ENCODE results near the gene B3GALT6.

B3GALT6 gene

GRCh38 chr1:1267488-1268283 is 35.6 kb downstream of the B3GALT6 start:
- FAIRE-seq, result no peak

DNA sequence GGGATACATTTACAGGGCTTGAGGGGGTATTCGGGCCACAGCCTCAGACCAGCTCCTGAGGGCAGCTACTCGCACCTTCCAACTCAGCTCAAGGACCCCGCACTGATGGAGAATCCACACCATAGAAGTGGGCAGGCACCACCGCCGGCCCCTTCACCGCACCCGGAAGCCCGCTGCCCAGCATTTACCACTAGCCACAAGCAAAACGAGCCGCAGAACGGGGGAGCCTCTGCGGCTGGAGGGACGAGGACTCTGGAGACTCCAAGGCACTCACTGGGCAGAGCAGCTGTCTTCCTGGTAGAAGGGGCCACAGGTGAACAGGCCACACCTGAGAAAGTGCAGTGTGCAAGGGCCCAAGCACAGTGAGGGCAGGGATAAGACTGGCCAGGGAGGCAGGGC is 36.2 kb downstream of the B3GALT6 start:
- FAIRE-seq, result no peak

GRCh38 chr1:1270813-1271212 is 38.8 kb downstream of the B3GALT6 start:
- no peak for FAIRE-seq

DNA sequence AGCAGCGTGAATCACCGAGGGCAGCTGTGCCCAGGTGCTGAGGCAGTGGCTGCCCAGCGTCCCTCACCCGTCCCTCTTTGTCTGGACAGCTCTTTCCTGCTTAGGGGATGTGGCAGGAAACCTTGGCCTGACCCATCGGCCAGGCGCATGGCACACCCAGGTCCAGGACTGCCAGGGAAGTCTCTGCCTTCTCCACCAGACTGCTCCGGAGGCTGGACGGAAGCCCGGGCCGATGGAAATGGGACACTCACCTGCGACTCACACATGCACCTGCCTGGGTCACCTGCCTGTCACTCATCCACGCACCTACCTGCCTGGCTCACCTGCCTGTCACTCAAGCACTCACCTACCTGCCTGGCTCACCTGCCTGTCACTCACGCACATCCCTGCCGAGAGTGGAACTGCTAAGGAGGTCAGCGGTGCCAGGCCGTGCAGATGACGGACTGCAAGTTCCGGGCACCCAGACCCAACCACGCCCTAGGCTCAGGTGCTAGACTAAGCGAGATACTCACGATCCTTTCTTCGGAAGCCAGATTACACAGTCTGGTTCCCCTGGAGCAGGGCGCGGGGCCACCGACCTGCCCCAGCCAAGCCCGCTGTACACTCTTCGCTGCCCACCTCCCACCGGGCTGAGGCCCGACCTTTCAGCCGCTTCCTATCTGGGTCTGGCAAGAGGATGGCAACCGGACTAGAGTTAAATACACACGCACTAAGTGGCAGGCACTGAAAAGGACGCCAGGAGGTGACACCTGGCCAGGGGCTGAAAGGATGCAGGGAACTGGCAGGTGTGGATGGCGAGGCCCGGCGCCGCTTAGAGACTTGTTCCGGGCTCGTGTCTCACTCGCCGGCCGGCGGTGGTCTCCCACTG is 40.5 kb downstream of the B3GALT6 start:
- FAIRE-seq, result no peak

DNA sequence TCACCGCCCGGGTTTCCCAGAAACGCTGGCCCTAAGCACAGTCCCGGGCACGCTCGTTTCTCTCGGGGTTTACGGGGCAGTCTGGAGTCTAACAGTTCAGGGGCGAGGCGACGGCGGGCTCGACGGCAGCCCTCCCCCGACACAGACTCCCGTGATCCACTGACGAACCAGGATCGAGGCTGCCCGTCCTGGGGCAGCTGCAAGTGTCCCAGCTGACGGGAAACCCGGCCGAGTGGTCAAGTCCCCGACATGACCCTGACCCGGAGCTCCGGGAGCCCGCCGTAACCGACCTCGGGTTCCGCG is 41.1 kb downstream of the B3GALT6 start:
- no peak for FAIRE-seq

DNA sequence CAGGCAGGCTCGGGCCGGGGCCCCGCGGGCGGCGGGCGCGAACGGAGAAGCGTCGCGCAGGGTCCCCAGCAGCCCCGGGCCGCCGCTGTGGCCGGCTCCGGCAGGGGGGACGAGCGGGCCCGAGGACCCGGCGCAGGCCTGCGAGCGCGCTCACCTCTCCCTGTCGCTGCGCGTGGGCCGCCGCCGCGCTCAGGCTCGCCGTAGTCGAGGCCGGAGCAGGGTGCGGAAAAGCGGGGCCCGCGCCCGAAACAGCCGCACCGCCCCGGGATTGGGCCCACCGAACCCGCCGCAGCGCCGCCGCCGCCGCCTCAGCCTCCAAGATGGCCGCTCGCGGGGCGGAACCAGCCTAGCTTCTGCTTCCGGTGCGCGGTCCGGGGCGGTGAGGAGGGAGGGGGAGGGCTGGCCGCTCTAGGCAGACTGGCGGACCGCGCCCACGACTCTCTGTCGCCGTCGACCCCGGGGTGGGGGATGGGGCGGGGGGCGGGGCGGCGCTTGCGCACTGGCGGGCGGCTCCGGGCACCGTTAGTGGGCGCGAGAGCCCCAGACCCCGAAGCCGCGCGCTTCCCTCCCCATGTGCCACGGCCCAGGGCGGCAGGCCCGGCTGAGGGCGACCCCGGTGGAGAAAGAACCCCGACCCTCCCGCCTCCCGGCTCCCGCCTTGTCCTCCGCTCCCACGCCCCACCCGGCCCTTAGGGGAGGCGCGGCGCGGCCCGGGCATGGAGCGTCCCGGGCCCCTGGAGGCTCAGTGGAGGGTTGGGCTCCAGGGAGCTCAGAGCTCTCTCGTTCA is 41.7 kb downstream of the B3GALT6 start, which contains the start of gene UBE2J2:
Gene UBE2J2, minus strand, starts transcription at position 343 of the 787 bp plus-strand sequence. CDS start 5,862 bp downstream, outside the sequence.
- no peak for FAIRE-seq

GRCh38 chr1:1274299-1274930 is 42.4 kb downstream of the B3GALT6 start:
- FAIRE-seq, result no peak

DNA sequence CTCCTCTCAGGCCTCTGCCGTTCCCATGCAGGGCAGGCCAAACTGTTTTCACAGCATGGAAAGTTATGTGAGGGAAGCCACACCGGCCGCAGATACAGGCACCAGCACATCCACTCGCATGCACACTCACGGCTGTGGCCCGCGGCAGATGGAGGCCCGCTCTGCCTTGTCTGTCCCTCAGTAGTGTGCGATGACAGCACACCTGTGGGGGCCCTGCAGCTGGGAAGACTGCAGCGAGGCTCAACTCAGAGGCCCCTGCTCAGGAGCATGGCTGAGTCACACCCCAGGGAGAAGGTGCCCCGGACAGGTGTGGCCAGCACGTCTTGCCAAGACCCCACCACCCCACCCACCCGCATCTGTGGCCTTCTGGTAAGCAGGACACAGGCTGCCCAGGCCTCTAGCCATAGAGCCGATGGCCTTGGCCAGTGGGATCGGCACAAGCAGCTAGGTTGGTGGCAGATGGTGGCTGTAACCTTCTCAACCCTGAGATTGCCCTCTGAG is 42.9 kb downstream of the B3GALT6 start:
- FAIRE-seq, result no peak

GRCh38 chr1:1275836-1276235 is 43.8 kb downstream of the B3GALT6 start:
- no peak for FAIRE-seq

- FAIRE-seq, result no peak
Measured at GRCh38 chr1:1278620-1279019, 46.6 kb downstream of the B3GALT6 start.

- FAIRE-seq, result no peak
Measured at GRCh38 chr1:1279028-1279427, 47.0 kb downstream of the B3GALT6 start.

DNA sequence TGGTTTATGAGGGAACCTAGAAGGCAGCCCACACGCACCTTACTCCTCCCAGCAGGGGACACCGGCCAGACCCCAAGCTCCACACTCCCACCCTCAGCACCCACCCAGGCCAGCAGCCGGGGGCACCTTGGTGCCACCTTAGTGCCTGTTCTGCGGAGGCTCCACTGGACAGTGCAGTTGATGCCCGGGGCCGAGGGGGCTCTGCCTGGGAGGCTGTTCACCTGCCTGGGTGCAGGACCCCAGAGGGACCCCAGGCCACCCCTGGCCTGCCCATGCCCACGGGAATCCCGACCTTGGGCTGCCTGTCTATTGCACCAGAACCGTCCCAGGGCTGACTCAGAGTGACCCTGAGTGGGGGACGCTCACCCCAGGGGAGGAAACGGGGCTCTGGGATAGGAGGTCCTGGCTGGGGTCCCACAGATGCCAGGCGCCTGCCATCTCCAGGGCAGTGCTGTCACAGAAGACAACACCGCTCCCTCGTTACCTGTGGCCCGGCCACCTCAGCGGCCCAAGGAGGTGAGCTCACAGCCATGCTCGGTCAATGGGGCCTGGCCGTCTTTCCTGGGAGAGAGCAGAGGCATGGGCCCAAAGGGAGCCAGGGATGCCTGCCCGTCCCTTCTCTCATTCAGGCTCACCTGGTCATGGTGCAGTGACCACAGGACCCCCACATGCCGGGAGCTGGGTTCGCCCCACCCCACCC is 48.9 kb downstream of the B3GALT6 start:
- FAIRE-seq, result no peak

DNA sequence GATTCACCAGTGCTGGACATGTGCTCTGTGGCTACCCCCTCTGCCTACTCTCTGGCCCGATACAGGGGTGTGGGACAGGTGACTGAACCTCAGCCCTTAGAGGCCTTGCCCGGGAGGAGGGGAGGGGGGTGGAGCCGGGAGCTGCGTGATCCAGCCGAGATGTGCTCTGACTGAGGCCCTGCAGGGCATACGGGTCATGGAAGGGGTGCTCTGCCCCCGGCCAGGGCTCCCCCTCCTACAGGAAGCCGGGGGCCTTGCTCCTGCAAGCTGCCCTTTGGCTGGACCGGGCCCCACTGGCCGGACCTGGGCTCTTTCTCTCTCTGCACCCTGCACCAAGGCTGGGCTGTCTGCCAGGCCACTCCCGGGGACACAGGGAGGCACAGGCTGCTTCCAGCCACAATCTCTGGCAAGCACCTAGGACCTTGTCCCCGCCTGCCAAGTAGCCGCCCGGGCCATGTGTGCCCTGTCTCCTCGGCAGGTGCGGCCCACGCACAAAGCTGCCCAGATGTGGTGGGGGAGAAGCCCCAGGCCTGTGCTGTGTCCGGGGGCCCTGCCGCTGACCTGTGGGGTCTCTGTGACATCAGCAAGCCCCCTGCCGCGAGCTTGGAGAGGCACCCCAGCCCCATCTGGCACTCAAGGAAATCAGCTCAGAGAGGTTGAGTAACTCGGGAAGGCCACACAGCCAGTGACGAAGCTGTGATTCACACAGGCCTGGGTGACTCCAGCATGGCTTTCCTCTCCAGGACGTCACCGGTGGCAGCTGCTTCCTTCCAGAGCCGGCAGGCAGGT is 49.7 kb downstream of the B3GALT6 start:
- no peak for FAIRE-seq

DNA sequence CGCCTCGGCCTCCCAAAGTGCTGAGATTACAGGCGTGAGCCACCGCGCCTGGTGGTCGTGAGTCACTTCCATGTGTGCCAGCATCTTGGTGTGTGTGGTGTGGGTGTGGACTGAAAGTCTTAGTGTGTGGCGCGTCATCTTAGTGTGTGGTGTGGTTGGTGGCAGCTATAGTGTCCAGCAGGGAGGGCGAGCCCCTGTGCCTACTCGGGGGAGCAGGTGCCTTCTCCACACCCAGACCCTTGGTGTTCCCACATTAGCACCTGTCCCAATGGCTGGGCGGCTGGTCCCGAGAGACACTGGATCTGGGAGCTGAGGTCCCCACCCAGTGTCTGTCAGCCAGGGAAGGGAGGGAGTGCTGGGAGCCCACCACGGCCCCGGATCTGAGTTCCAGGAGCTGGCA is 51.0 kb downstream of the B3GALT6 start:
- no peak for FAIRE-seq

DNA sequence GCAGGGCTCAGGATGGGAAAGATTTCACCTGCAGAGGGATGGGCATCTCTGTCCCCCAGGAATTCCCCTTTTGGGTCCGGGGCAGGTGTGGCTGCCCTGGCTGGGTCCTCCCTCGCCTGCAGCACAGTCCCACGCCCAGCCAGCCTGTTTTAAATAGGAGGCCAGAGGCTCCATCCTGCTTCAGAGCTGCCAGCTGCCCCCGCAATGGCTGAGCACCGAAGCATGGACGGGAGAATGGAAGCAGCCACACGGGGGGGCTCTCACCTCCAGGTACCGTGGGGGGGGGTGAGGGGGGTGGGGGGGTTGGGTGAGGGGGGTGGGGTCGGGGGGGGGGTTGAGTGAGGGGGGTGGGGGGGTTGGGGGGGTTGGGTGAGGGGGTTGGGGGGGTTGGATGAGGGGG is 51.8 kb downstream of the B3GALT6 start:
- no peak for FAIRE-seq
